Fibroblast of pulmonary artery (primary cell): ENCODE results near the gene SRRM4.

Experiments
- DNase-seq: peaks from one replicate; pipeline ENCODE4 v3.0.0-alpha.2; 2010; ENCODE audit warnings: low read depth
- H3K4me3 ChIP-seq: replicated peaks from 2 replicates; pipeline ENCODE4 v1.5.1; 2011; ENCODE audit warnings: low read depth, mild to moderate bottlenecking, control low read depth, low read length, moderate library complexity
- TF ChIP-seq, protein P1 (sequence below): IDR thresholded peaks from 2 replicates; pipeline ENCODE4 v1.5.1; 2011; ENCODE audit warnings: mild to moderate bottlenecking, control low read depth, low read length, inconsistent platforms; ENCODE audit errors: missing control alignments

The SRRM4 gene

DNA sequence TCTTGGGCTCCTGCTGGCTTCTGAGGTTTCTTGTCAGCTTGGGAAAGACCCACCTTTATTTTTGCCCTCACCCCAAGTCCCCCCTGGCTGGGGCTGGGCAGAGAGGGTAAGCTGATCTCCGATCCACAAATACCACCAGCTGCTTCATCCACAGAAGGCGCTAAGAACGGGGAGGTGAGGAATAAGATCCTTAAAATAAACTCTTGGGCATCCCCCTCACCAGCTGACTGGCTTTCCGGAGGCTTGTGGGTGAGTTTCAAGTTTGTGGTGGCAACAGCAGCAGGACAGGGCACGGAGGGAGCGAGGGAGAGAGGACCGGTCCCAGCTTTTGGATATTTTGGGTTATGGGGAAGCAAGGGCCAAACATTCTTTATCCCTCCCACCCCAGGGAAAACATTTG lies 176.6 kb downstream of the SRRM4 start:
- H3K4me3 ChIP-seq: no peak overlapping the region
- TF ChIP-seq, protein P1, sequence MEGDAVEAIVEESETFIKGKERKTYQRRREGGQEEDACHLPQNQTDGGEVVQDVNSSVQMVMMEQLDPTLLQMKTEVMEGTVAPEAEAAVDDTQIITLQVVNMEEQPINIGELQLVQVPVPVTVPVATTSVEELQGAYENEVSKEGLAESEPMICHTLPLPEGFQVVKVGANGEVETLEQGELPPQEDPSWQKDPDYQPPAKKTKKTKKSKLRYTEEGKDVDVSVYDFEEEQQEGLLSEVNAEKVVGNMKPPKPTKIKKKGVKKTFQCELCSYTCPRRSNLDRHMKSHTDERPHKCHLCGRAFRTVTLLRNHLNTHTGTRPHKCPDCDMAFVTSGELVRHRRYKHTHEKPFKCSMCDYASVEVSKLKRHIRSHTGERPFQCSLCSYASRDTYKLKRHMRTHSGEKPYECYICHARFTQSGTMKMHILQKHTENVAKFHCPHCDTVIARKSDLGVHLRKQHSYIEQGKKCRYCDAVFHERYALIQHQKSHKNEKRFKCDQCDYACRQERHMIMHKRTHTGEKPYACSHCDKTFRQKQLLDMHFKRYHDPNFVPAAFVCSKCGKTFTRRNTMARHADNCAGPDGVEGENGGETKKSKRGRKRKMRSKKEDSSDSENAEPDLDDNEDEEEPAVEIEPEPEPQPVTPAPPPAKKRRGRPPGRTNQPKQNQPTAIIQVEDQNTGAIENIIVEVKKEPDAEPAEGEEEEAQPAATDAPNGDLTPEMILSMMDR: no peak
- no peak for DNase-seq

DNA sequence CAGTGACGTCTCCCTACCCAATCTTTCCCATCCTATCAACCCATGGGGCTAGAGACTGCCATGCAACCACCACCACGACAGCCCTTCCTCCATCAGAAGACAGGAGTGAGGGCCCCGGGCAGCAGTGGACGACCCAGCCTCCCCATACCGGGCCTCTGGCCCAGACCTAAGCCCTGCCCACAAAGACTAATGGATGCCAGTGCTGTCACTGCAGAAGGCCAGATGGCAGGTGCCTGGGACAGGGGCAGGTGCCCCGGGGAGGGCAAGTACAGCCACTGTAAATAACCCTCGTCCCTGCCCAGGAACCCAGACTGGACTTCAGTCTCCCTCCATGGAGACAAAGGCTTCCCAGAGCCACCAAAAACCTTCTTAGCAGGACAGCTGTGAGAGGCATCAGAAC lies 177.1 kb downstream of the SRRM4 start:
- no peak for DNase-seq
- TF ChIP-seq, protein P1: no peak
- no peak overlapping the region for H3K4me3 ChIP-seq

DNA sequence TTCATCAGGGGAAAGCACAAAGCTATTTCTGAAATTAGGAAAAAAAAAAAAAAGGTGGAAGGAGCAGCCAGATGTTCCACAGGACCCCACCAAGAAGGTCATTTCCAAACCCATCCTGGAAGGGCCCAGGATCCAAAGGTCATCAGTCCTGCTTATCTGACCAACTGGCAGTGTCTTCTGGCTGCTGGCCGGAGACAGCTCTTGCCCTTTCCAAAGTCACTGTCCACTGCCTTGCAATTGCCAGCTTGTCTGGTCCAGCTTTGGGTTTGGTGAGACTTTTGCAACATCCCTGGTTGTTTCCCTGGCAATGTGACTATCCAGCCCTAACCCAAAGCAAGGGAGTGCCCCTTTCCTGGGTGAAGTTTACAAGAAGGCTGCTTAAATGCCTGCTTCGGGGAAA lies 178.5 kb downstream of the SRRM4 start:
- TF ChIP-seq, protein P1: no peak
- H3K4me3 ChIP-seq: no peak overlapping the region
- no peak for DNase-seq

DNA sequence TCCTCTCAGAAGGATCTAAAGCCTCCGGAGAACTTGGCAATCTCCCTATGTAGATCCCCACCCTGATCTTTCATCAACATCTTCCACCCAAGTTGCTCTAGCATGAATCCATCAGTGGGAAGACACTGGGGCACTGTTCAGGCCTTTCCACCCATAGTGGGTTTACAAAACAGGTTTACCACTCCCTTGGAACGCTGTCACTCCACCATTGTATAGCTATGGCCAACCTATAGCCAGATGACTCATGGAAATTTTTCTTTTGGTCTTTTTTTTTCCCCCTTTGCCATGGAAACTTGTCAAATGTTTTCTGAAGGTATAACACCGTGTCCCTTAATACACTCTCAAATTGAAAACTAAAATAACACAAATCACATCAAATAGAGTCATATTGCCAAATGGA lies 186.6 kb downstream of the SRRM4 start:
- TF ChIP-seq, protein P1: no peak
- no peak overlapping the region for H3K4me3 ChIP-seq
- no peak for DNase-seq

DNA sequence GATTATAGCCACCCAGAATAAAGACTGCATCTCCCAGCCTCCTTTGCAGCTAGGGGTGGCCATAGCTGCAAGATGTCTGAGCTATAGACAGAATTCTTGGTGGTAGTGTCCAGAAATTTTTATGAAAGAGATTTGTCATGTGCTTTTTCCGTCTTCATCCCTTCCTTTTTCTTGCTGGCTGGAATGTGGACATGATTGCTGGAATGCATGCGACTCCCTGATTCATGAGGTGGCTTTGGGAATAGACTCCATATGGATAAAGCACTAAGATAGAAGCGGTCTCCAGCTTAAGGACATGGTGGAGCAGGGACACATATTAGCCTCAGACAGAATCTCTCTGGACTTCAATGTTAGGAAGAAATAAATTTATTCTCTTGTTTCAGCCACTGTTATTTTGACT lies 187.4 kb downstream of the SRRM4 start:
- TF ChIP-seq, protein P1: no peak
- DNase-seq: no peak
- H3K4me3 ChIP-seq: no peak overlapping the region

DNA sequence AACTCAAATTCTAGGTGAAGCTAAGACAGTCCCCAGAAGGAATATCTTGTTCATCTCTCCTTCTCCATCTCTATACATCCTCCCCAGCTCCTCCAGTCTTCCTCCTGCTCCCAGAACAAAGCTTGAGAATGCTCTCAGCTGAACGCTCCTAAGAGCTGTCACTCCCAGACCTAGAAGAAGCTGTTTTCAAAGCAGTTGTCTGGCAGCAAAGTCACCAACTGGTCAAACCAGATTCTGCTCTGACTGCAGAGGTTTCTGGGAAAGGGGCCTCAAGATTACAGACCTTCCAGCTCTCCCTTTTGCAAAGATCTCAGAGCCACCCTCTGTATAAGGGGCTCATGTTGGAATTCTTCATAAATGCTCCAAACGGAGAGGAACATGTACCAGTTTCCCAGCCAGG lies 187.8 kb downstream of the SRRM4 start:
- TF ChIP-seq, protein P1: no peak
- DNase-seq: no peak
- H3K4me3 ChIP-seq: no peak overlapping the region

DNA sequence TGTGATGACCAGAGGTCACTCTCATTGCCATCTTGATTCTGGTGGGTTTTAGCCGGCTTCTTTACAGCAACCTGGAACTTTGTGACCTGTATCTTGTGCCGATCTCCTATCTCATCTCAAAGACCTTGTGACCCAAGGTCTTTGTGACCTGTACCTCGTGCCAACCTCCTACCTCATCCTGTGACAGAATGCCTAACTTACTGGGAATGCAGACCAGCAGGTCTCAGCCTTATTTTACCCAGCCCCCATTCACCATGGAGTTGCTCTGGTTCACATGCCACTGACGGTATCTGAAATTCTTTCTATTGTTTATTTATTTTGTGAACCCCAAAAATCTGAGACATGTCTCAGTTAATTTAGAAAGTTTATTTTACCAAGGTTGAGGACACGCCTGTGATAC lies 189.9 kb downstream of the SRRM4 start:
- DNase-seq: no peak
- TF ChIP-seq, protein P1: no peak
- no peak overlapping the region for H3K4me3 ChIP-seq
